AG10803 (cell line): Measurements from ENCODE around the gene ZNF134.

ENCODE experiments used
- DNase-seq: peaks from one replicate; pipeline ENCODE4 v3.0.0; 2010; ENCODE audit warnings: low read depth
- H3K4me3 ChIP-seq: 2 replicates; pipeline ENCODE4 v1.5.1; 2011; ENCODE audit warnings: mild to moderate bottlenecking, low read length, control low read depth
- CTCF ChIP-seq: conservative IDR thresholded peaks from 2 replicates; pipeline ENCODE4 v1.5.1; 2011; ENCODE audit warnings: mild to moderate bottlenecking, low read length, control low read depth, inconsistent platforms

ZNF134 gene

GRCh38 chr19:57583104-57583520 is 30.9 kb upstream of the ZNF134 start:
- TF ChIP-seq CTCF = no peak
- H3K4me3 ChIP-seq = no peak overlapping the region; the same call in 1 of the 2 replicates
- DNase-seq = no peak

GRCh38 chr19:57583521-57584416 is 30.3 kb upstream of the ZNF134 start, which contains the start of gene ZIK1:
Gene ZIK1, plus strand, starts transcription at chr19:57584145. Its CDS starts 212 bp downstream, at chr19:57584357.
- TF ChIP-seq CTCF = no peak; the same call in 1 of the 2 replicates
- peak; percentile 91 for DNase-seq
- peak within 1 kb of the TSS; percentile 77 for H3K4me3 ChIP-seq

GRCh38 chr19:57587529-57587928 is 26.5 kb upstream of the ZNF134 start:
- no peak overlapping the region for H3K4me3 ChIP-seq
- peak; percentile 81 for DNase-seq
- TF ChIP-seq CTCF = no peak

- no peak for TF ChIP-seq CTCF
- peak overlapping the region; percentile 87 for H3K4me3 ChIP-seq
- no peak for DNase-seq
These were observed 14.7 kb upstream of the ZNF134 start for GRCh38 chr19:57599377-57599760.

- peak; percentile 89 for DNase-seq
- H3K4me3 ChIP-seq = peak within 1 kb of the TSS; percentile 87
- no peak for TF ChIP-seq CTCF
These were observed 14.2 kb upstream of the ZNF134 start, which contains the start of gene ZNF530 for GRCh38 chr19:57599761-57600383. Gene ZNF530, plus strand, starts transcription at chr19:57599885. Its CDS starts 4,461 bp downstream, at chr19:57604346.

GRCh38 chr19:57606931-57607330 is 7.1 kb upstream of the ZNF134 start:
- no peak overlapping the region for H3K4me3 ChIP-seq
- DNase-seq = no peak
- no peak for TF ChIP-seq CTCF
